ENCODE measurements around the gene SMPD1. TPM values are rescaled to one million over a fixed set of nuclear protein-coding genes. Genes with fewer than 3 reads are reported as not detected.

The SMPD1 gene
- total RNA-seq, 2 donors from 2014 or later: 9.4 to 28.7 TPM

GRCh38 chr11:6404342-6405051 is 14.2 kb downstream of the SMPD1 start:
- Histone ChIP-seq H3K9ac (ENCODE audit: extremely low read depth, low read length, poor library complexity, severe bottlenecking) (no peak overlapping the region), H3K9me3 (ENCODE audit: control insufficient read depth, low read length) (no peaks in the 10 kb centered on the region), H3K36me3 (ENCODE audit: control insufficient read depth, insufficient read depth, low read length) (peaks cover 7% of the 10 kb centered on the region), H3K4me3 (ENCODE audit: low read length) (no peak overlapping the region), H3K4me1 (ENCODE audit: control insufficient read depth, insufficient read depth, low read length) (no peaks in the 10 kb centered on the region), H3K27me3 (ENCODE audit: control insufficient read depth, insufficient read depth, low read length, poor library complexity, severe bottlenecking) (no peaks in the 10 kb centered on the region), H3K27ac (ENCODE audit: low read depth, low read length) (peak overlapping the region; percentile 40)
- Mint-ChIP-seq H3K36me3 (ENCODE audit: low read depth) (peaks cover 19% of the 10 kb centered on the region), H3K4me3 (no peak overlapping the region), H3K4me1 (no peaks in the 10 kb centered on the region), H3K27me3 (ENCODE audit: insufficient read depth) (no peaks in the 10 kb centered on the region), H3K27ac (no peak overlapping the region), H3K9me3 (no peaks in the 10 kb centered on the region)
- TF ChIP-seq CTCF (conservative IDR thresholded peaks at IDR 0.05): no peak
- DNase-seq: no peak
- 80 to 82% methylated on average over 10 to 16 of the region's 16 CpGs for WGBS, 2 experiments (ENCODE audit: insufficient coverage in 1 of 2, insufficient read length in 1 of 2)

GRCh38 chr11:6405052-6405667 is 14.9 kb downstream of the SMPD1 start:
- Mint-ChIP-seq H3K4me3 (no peak overlapping the region), H3K27ac (no peak overlapping the region), H3K36me3 (ENCODE audit: low read depth) (peaks cover 15% of the 10 kb centered on the region), H3K4me1 (no peaks in the 10 kb centered on the region), H3K9me3 (no peaks in the 10 kb centered on the region), H3K27me3 (ENCODE audit: insufficient read depth) (no peaks in the 10 kb centered on the region)
- peak; percentile 85 for DNase-seq
- Histone ChIP-seq H3K36me3 (ENCODE audit: control insufficient read depth, insufficient read depth, low read length) (peaks cover 7% of the 10 kb centered on the region), H3K9me3 (ENCODE audit: control insufficient read depth, low read length) (no peaks in the 10 kb centered on the region), H3K4me3 (ENCODE audit: low read length) (no peak overlapping the region), H3K4me1 (ENCODE audit: control insufficient read depth, insufficient read depth, low read length) (no peaks in the 10 kb centered on the region), H3K9ac (ENCODE audit: extremely low read depth, low read length, poor library complexity, severe bottlenecking) (no peak overlapping the region), H3K27ac (ENCODE audit: low read depth, low read length) (peak overlapping the region; percentile 40), H3K27me3 (ENCODE audit: control insufficient read depth, insufficient read depth, low read length, poor library complexity, severe bottlenecking) (no peaks in the 10 kb centered on the region)
- TF ChIP-seq CTCF (conservative IDR thresholded peaks at IDR 0.05): no peak
- 46 to 69% methylated on average over 11 to 13 of the region's 13 CpGs for WGBS, 2 experiments (ENCODE audit: insufficient coverage in 1 of 2, insufficient read length in 1 of 2)

- H3K27ac Mint-ChIP-seq: no peak overlapping the region
- Histone ChIP-seq H3K27ac (ENCODE audit: low read depth, low read length) (no peak overlapping the region), H3K9me3 (ENCODE audit: control insufficient read depth, low read length) (no peaks in the 10 kb centered on the region), H3K9ac (ENCODE audit: extremely low read depth, low read length, poor library complexity, severe bottlenecking) (no peak overlapping the region), H3K27me3 (ENCODE audit: control insufficient read depth, insufficient read depth, low read length, poor library complexity, severe bottlenecking) (no peaks in the 10 kb centered on the region), H3K4me3 (ENCODE audit: low read length) (no peak overlapping the region), H3K4me1 (ENCODE audit: control insufficient read depth, insufficient read depth, low read length) (no peaks in the 10 kb centered on the region), H3K36me3 (ENCODE audit: control insufficient read depth, insufficient read depth, low read length) (peaks cover 3% of the 10 kb centered on the region)
- no peaks in the 10 kb centered on the region for H3K9me3 Mint-ChIP-seq
- DNase-seq: no peak
- no peak overlapping the region for H3K4me3 Mint-ChIP-seq
- H3K27me3 Mint-ChIP-seq (ENCODE audit: insufficient read depth): no peaks in the 10 kb centered on the region
- 96 to 98% methylated on average over 6 of the region's 6 CpGs for WGBS, 2 experiments (ENCODE audit: insufficient coverage in 1 of 2, insufficient read length in 1 of 2)
- H3K4me1 Mint-ChIP-seq: no peaks in the 10 kb centered on the region
- peaks cover 12% of the 10 kb centered on the region for H3K36me3 Mint-ChIP-seq (ENCODE audit: low read depth)
- no peak for TF ChIP-seq CTCF (conservative IDR thresholded peaks at IDR 0.05)
These were observed 15.6 kb downstream of the SMPD1 start for GRCh38 chr11:6405846-6406245.

All from endodermal cell (in vitro differentiated cells).